ENCODE results near the gene TMEM120A.

GRCh38 chr7:75937958-75938786, 56.2 kb downstream of the TMEM120A start:
- TF ChIP-seq CTCF (IDR thresholded peaks at IDR 0.05): no peak
- no peak for TF ChIP-seq EP300 (IDR thresholded peaks at IDR 0.05)
- no peak for TF ChIP-seq POLR2A (IDR thresholded peaks at IDR 0.05)

All from ovary (tissue), 3 donors.